Measurements from ENCODE around the gene GNAL.
A peak's percentile ranks its signal among the peaks of the same experiment; 100 is the strongest.
"Not testable (repeated sequence)": the region's sequence is repeated elsewhere in the genome, so short reads cannot be mapped to it uniquely, and the experiment has no call there.

Gene GNAL

GRCh38 chr18:11874676-11875075, 185.6 kb downstream of the GNAL start:
- intact Hi-C loops (cut with DNase I) = no loop called here

GRCh38 chr18:11877497-11878135, 188.6 kb downstream of the GNAL start:
- DNase-seq = peak in 1 of 42 donors; percentile 13
- intact Hi-C loops (cut with DNase I) = no loop called here

More at GRCh38 chr18:11874676-11875075, 185.6 kb downstream of the GNAL start:
- peak in 2 of 42 donors; percentile 17 to 35 for DNase-seq

- peak in 37 of 42 donors; percentile 15 to 70 (median 50) for DNase-seq
- intact Hi-C loops (cut with DNase I) = no loop called here
Observed at GRCh38 chr18:11880586-11881304, 191.7 kb downstream of the GNAL start.

GRCh38 chr18:11882636-11883035, 193.6 kb downstream of the GNAL start:
- DNase-seq = no peak
- intact Hi-C loops (cut with DNase I) = no loop called here

- intact Hi-C loops (cut with DNase I) = no loop called here
- DNase-seq = no peak
Observed at GRCh38 chr18:11883153-11883552, 194.1 kb downstream of the GNAL start.

GRCh38 chr18:11884396-11885030, 195.4 kb downstream of the GNAL start:
- peak in 3 of 42 donors; percentile 33 to 47 (median 41) for DNase-seq
- intact Hi-C loops (cut with DNase I) = no loop called here

GRCh38 chr18:11885278-11885947, 196.3 kb downstream of the GNAL start:
- DNase-seq = peak in 27 of 42 donors; percentile 20 to 72 (median 48)
- intact Hi-C loops (cut with DNase I) = no loop called here

- intact Hi-C loops (cut with DNase I) = no loop called here
- peak in 1 of 42 donors; percentile 25 for DNase-seq
Observed at GRCh38 chr18:11886577-11887110, 197.6 kb downstream of the GNAL start.

- intact Hi-C loops (cut with DNase I) = no loop called here
- DNase-seq = peak in 1 of 42 donors; percentile 23
Observed at GRCh38 chr18:11887328-11888128, 198.5 kb downstream of the GNAL start.

GRCh38 chr18:11888726-11889125, 199.7 kb downstream of the GNAL start:
- intact Hi-C loops (cut with DNase I) = no loop called here
- no peak for DNase-seq

GRCh38 chr18:11889284-11889683, 200.2 kb downstream of the GNAL start:
- DNase-seq = peak in 1 of 42 donors; percentile 22
- intact Hi-C loops (cut with DNase I) = no loop called here

- intact Hi-C loops (cut with DNase I) = no loop called here
- DNase-seq = no peak
Observed at GRCh38 chr18:11891737-11892136, 202.7 kb downstream of the GNAL start.

- DNase-seq; intact Hi-C loops (cut with DNase I): not testable (repeated sequence)
Observed at GRCh38 chr18:11892438-11892837, 203.4 kb downstream of the GNAL start.

- no peak for DNase-seq
- intact Hi-C loops (cut with DNase I) = no loop called here
Observed at GRCh38 chr18:11897781-11898180, 208.7 kb downstream of the GNAL start.

- intact Hi-C loops (cut with DNase I) = no loop called here
- no peak for DNase-seq
Observed at GRCh38 chr18:11899063-11899462, 210.0 kb downstream of the GNAL start.

- no peak for DNase-seq
- intact Hi-C loops (cut with DNase I) = no loop called here
Observed at GRCh38 chr18:11901826-11902438, 212.9 kb downstream of the GNAL start.

GRCh38 chr18:11902522-11903292, 213.6 kb downstream of the GNAL start:
- peak in 15 of 42 donors; percentile 15 to 79 (median 40) for DNase-seq
- intact Hi-C loops (cut with DNase I) = no loop called here
